AG08396 (cell line): ENCODE results near the gene LENEP.

Experiments
- DNase-seq: peaks from one replicate; pipeline ENCODE4 v3.0.0; 2012; ENCODE audit warnings: low spot score, mixed read lengths

LENEP gene

DNA sequence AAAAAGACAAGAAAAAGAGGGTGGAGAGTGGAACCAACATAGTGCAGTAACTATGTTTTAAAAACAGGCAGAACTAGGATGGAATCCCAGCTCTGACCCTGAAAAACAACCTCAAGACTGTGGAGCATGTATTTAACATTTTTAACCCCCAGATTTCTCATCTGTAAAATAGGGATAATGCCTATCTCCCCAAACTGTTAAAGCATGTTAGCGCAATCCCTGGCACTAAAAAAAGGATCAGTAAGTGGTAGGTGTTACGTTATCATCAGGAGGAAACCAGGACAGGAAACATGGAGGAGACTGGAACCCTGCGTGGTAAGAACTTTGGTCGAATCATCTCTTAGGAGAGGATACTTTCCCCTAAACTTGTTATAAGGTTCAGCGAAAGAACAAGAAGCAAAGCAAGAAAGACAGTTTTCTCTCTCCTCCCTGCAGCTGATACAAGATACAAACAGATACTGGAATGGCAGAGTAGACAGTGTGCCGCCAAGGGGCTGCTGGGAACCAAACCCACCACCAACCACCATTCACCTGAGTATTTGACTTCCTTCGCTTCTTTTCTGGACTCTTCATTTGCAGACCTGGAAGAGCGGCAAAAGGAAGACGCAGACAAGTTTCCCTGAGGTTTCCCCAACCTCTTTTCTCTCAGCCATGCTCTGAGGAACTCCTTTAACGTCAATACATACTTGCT lies 32.8 kb upstream of the LENEP start:
- DNase-seq: no peak

DNA sequence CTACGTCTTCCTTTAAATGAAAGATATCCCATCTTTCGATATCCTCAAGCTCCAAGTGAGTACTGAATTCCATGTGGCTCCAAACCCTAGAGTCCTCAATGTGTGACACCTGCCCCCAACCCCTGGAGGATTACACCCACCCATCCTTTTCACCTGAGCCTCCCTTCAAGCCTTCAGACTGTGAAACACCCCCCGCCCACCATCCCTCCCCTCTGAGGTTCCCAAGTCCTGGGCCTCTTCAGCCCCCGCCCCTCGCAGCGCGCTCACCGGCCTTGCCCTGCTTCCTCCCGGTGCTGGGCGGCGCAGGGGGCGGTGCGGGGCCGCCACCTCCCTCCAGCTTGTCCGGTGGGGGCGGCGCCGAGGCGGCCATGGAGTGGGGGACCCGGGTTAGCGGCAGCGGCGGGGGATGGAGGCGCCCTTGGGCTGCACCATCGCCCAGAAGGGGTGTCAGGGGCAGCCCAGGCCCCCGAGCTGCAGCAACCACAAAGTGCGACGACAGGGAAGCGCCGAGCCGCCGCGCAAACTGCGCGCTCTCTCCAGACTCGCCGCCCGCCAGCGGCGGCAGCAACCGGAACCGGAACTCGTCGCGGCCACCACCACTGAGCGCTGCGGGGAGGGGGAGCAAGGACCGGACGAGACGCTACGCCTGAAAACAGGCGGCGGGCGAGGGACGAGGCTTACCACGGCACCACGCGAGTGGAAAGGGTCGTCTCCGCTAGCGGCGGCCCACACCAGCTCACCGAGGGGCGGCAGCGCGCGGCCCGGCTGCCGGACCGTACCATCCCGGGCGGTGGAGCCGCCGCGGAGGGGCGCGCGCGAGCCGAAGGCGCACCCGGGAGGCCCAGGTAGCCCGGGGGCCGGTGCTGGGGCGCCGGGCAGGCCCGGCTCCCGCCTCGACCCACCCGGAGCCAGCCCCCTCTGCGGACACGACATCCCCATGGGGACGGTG lies 31.9 kb upstream of the LENEP start, which contains the start of gene PYGO2:
PYGO2 (minus strand) TSS at position 576 of the 949 bp plus-strand sequence; CDS start at position 370, 206 bp downstream.
- peak; percentile 86 for DNase-seq

DNA sequence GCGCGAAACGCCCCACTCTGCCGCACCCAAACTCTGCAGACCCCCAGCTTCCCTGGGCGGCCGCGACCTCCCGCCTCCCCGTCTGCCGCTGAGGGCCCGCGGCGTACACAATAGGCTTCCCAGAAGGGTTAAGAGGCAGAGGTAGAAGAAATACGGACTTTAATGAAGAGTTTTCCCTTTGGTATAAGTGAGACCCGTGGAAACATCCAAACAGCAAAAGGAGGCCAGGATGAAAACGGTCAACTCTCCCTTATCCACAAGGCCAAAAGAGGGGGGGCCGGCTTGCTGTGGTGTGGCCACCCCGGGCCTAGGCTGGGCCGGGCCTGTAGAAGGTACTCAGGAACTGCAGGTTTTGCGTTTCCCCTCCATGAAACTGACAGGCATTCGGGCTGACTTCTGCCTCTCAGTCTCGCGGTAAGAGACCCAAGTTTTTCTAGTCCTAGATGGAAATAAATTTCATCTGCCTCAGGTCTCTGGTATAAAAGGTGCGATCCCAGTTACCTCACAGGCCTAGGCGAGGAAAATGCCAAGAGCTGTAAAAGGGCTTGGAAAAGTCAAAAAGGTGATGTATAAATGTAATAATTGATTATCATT lies 31.1 kb upstream of the LENEP start:
- DNase-seq: no peak

DNA sequence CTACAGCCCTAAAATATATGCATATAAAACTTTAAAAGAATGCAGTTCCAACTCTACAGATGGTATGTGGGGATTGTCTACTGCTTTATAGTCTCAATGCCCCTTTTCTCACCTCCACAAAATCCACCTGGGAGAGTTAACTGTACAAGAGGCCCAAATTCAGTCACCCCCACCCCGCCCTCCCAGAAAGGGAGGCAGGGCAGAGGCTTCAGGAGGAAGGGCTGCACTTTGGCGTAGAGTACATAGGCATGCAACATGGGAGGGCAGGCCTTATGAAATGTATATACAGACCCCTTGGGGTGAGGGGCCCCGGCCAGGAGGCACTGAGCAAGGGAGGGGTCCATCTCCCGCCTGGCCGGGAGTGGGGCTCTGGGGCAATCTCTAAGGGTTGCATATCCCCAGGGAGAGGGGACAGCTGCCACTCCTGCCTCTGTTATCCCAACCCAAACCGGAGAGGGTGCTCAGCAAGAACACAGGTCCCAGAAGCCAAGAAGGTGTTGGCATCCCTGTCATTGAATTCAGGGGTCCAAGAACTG lies 30.5 kb upstream of the LENEP start:
- DNase-seq: no peak

DNA sequence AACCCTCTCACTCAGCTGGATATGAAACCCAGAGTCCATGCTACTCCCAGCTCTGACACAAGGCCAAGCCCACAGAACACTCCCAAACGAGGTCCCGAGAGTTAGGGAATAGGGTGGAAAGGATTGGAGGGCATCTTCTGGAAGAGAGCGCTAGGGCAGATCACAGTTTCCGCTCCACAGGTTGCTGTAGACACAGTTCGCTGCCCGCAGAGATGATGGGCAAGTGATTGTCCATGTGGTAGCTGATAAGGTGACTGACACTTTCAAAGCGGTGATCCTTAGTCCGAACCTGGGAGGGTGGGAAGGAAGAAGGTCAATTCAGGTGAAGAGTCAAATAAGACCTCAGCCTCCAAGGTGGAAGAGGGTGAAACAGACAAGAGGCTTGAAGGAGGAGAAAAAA lies 29.7 kb upstream of the LENEP start:
- no peak for DNase-seq

DNA sequence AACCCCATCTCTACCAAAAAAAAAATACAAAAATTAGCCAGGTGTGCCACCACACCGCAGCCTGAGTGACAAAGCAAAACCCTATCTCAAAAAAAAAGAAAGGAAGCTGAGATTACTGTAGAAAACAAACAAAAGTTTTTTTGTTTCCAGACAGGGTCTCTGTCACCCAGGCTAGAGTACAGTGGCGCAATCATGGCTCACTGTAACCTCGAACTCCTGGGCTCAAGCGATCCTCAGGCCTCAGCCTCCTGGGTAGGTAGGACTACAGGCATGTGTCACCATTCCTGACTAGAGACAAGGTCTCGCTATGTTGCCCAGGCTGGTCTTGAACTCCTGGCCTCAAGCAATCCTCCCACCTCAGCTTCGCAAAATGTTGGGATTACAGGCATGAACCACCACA lies 29.0 kb upstream of the LENEP start:
- DNase-seq: no peak

DNA sequence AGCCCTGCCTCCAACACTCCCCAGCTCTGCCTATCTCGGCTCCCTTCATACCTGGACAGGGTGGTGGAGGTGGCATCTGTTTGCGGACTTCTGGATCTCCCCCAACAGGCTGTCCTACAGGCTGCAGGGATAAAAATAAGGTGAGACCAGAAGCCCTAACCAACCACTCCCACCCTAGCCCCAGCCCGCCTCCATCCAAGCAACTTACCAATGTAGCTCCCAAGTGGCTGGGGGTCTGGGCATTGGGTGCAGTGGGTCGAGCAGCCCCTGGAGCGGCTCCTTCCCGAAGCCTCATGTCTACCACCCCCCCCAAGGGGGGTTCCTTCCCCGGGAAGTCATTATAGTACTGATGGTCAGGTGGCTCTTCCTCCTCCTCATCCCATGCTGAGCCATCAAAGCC lies 27.3 kb upstream of the LENEP start:
- DNase-seq: no peak

DNA sequence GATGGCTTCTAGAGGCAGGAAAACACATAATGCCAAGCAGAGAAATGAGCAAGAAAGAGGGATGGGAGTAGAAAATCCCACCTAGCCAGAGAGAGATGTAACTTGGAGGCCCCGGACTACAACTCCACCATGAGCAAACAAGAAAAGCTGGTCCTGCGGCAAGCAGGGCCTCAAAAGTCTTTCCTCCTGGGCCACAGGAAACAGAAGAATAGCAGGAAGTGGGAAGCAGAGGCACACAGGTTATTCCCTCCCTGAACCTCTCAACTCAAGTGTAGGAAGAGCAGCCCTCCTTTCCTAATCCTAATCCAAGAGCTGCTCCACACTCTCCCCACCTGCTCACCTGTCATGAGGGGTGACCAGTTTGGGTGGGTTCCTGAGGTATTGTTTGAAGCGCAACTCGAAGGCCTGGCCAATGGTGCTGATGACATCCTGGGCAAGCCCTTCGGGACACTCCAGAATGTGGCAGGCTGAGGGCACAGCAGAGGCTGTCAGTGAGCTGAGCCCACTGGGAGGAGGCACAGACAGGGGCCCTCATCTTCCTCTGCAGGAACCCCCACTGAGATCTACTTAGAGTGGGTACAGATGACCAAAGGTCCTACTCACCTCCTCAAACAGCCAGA lies 25.9 kb upstream of the LENEP start:
- no peak for DNase-seq

DNA sequence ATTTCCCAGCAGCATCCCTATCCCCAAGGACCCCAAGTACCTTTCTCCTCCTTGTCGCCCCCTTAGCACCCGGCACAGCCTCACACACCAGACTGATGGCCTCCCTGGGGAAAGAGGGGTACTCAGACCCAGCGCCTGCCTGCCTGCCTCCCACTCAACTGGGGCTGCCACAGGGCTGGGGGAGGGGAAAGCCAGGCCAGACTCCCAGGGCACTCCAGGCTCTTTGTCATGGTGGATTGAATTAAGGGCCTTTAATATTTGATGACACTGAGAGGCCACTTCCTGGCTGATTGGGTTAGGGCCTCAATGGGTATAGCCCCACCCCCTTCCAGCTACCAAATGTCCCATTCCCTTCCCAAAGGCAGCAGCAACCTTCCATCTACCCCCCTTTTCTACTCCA lies 24.7 kb upstream of the LENEP start:
- DNase-seq: no peak

DNA sequence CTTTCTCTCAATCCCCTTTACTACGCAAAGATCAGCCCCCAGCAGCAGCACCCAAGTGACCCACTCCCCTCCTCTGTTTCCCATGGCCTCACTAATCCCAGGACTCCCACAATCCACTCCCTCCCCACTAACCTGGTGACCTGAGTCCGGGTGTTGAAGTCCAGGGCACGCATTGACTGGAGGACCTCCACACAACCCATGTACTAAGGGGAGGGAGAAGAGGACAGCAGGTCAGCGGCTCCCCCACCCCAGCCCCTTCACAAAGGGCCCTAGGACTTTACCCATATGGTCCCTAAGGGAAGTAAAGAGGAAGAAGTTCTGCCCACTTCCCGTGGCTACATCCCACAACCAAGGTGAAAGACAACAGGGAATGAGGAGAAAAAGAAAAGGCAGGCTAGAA lies 24.1 kb upstream of the LENEP start:
- DNase-seq: no peak

DNA sequence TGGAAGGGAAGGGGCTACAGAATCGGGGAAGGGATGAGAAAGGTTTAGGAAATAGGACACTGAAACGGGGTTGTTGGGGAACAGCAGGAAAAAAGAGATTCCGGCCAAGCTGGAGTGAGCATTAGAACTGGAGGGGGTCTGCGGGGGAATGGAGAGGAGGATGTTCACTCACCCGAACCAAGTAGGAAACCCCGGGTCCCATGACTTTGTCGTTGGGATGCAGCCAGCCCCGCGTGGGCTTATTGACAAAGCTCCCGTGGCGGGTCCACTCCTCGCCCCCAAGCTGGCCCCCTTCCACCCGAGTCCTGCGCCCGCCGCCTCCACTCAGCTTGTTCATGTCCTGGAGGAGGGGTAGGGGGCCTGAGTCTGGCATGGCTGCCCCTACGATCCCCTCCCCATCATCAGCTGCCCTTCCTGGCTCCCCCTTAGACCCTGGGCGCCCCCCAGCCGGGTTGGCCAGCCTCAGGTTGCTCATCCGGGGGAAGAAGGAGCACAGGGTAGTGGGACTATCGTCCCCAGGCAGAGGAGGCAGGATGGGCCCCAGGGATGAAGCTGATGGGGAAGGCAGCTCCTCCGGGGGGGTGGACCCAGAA lies 23.4 kb upstream of the LENEP start:
- no peak for DNase-seq

DNA sequence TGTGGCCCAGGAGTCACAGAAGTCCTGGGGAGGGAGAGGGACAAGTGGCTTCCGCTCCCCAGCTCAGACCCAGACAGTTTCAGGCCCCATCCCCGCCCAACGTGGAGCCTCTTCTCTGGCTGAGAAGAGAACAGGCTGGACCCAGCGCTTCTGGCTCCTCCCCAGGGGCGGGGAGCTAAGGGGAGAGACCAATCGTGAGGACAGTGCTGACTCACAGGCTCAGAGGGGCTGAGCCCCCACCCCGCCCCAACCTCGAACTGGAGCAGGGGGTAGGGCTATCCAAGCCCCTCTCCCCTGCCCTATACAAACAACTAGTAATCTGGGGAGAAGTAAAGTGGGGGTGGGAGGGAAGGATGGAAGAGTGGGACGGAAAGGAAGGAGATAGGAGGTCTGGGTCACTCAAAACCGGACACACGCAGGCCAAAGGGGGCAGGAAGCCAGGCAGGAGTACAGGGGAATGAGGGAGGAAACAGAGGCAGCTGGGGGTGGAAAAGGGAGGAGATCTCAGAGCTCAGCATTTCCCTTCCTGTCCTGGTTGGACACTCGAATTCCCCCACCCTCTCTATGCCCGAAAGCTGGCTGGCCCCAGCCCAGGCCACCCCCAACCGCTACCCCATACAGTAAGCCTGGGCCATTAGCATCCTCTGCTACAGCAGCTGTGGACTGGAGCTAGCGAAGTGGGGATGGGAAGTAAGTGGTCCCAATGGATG lies 22.6 kb upstream of the LENEP start, which contains the start of gene SHC1:
SHC1 (minus strand) TSS at position 117 of the 710 bp plus-strand sequence. CDS start 221 bp downstream, outside the sequence.
- peak; percentile 91 for DNase-seq

DNA sequence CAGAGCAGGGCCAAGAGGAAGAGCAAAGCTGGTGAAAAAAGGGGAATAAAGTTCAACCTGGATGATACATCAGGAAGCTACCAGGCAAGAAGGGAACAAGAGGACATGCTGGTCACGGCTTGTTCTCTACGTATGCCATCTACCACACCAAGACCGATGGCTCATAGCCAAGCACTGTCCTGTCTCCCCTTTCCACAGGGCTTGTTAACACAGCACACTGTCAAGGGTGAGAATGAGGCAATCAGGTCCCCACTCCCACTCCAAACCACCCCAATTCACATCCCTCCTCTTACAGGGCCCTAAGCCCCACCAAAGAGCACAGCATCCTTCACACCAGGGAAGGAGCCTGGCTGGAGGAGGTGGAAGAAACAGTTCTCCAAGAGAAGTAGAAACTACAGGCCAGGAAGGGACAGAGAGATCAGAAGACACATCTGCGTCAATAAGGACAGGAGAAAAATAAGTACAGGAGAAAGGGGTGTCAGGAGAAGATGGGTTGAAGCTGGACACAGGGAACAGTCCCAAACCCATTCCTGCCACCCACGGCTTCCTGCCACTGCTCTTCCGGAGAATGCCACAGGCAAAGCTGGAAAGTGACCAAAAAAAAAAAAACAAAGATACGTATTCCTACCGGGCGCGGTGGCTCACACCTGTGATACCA lies 21.9 kb upstream of the LENEP start:
- no peak for DNase-seq

DNA sequence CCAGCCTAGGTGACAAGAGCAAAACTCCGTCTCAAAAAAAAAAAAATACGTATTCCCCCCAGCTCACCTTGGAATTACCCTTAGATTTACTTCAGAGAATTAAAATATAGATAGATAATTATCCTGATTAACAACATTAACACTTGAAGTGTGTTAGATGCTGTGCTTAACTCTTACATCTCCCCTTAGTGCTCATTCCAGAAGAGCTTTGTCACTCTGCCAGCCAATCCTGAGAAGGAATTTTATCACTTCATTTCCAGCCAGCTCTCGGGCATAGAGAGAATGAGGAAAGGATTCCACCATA lies 21.2 kb upstream of the LENEP start:
- DNase-seq: no peak

DNA sequence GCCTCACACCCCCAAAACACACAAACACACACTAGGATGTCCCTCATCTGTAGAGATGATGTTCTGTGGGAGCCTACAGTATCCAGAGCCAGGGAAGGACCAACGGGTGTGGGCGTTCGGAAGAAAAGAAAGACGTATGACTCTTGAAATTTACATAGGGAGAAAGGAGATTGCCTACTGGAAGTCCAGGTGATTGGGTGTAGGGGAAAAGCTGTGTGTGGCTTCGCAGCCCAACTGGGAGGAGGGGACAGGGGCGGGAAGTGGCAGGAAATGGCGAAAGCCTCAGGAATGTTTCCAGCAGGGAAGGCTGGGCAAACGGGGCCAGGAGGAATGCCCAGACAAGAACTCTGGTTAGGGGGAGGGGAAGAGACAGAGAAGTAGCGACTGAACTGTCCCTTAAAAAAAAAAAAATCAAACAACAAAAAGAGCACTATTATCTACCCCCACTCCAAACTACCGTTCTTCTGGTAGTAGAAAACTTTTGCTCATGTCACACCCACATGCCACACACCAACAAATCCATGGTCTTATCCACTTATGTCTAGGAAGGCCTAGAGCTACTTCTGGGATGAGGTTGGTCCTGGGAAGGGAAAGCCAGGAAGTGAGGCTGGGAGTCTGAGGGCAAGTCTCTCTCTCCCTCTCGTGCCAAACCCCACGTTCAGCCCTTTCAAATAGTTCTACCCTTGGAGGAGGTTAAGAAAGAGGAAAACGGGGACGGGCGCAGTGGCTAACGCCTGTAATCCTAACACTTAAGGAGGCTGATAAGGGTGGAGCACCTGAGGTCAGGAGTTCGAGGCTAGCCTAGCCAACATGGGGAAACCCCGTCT lies 20.7 kb upstream of the LENEP start:
- DNase-seq: peak; percentile 82

DNA sequence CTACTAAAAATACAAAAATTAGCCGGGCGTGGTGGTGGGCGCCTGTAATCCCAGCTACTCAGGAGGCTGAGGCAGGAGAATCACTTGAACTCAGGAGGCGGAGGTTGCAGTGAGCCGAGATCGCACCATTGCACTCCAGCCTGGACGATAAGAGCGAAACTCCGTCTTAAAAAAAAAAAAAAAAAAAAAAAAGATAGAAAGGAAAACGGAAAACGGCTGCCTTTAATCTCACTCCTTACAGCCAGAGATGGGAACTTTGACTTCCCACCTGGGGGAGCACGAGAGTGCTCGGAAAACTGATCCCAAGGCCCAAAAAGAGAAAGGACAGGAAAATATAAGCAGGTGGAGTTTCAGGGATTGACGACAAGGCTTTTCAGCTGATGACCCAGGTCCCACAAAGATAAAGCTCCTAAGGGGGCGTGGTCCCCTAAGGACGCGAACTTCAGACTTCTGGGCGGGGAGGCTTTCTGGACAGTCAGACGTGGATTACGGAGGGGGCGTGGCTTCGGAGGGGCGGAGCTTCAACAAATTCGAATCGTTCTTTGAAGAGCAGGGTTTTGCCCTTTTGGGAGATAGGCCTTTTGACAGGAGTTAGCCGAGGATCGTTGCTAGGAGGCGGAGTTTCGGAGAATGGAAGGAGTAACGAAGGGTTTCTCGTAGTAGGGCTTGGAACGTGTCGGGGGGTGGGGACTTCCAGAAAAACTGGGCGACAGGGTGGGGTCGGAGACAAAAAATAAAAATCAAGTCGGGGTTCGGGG lies 19.9 kb upstream of the LENEP start:
- peak; percentile 79 for DNase-seq

DNA sequence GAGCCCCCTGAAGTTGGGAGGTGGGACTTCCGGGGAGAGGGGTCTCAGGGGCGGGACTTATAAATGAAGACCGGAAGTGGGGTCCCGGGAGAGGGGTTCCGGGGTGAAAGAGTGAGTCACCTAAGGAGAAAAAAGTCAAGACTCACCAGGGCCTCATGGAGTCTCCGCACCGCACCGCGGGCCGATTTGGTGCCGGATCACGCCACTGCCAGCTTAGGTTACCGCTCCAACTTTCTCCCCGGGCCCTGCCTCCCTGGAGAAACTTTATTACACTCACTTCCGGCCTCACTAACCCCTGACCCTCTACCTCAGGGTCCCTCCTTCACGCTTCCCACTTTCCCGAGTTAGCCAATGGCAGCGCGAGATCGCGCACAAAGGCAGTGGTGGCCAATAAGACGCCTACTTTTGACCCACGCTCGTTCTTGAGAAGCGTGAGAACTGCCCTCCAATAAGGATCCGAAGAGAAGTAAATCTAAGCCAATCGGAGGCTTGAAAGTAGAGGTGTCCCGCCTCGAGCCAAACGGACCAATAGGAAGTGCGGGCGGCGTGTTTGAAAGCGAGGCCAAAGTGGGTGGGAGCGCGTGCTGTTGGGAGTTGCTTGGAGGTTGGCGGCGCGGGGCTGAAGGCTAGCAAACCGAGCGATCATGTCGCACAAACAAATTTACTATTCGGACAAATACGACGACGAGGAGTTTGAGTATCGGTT lies 19.1 kb upstream of the LENEP start, which contains the start of gene CKS1B:
CKS1B (plus strand) TSS at position 580 of the 706 bp plus-strand sequence; CDS start at position 645, 65 bp downstream.
- DNase-seq: peak; percentile 94

DNA sequence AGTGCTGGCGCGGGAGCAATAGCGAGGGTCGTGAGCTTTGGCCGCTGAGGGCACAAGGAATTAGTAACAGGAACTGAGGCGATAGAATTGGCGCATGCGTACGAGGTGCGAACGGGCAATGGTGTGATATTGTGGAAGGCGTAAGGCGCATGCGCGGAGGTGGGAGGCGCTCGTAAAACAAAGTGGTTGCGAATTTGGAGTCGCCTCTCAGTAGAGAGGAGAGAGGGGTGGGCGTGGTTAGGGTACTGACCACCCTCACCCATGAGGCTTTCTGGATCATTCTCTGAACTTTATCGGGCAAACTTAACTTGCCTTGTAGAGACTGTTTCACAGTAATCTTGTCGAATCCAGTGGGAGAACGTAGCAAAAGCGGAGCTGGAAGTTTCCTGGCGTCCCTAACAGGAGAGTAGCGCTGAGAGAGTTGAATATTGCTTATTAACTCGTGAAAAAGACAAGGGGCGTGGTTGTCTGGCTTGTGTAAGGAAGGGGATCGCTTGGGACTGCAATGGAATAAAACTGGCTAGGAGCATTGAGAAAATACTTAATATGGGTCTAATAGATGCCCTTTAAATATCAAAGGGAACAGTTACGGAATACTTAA lies 18.5 kb upstream of the LENEP start:
- DNase-seq: peak; percentile 87
